Aorta (tissue), 5 donors: ENCODE data around the gene PRRT3. TPM values are rescaled to one million over a fixed set of nuclear protein-coding genes. Genes with fewer than 3 reads are reported as not detected.

Experiments used
- ATAC-seq: fragments of 200-7000 bp; cut with Tn5 transposase; one replicate; pipeline ENCODE4 v1.9.1; 2022; ENCODE audit warnings: moderate library complexity; ENCODE audit not compliant: low FRiP score
- DNase-seq, 2 donors: peaks; one replicate each; pipeline ENCODE4 v3.0.0-alpha.2; 2020
- H3K27ac ChIP-seq, 2 donors: one replicate each; pipeline ENCODE4 v1.5.1; 2013; ENCODE audit warnings: low read length in 2 of 2, mild to moderate bottlenecking in 2 of 2, moderate library complexity in 2 of 2, control low read depth in 1 of 2, inconsistent platforms in 1 of 2, low read depth in 1 of 2
- H3K27me3 ChIP-seq, 2 donors: one replicate each; pipeline ENCODE4 v1.6.1; 2013; ENCODE audit warnings: control low read depth in 1 of 2, low read length in 1 of 2, mild to moderate bottlenecking in 1 of 2, moderate library complexity in 1 of 2; ENCODE audit not compliant: insufficient read depth in 2 of 2, control insufficient read depth in 1 of 2
- H3K36me3 ChIP-seq, 2 donors: one replicate each; pipeline ENCODE4 v1.6.1; 2013; ENCODE audit warnings: control low read depth in 1 of 2, low read length in 1 of 2, mild to moderate bottlenecking in 1 of 2; ENCODE audit not compliant: insufficient read depth in 2 of 2, control insufficient read depth in 1 of 2
- H3K4me1 ChIP-seq, 2 donors: one replicate each; pipeline ENCODE4 v1.6.1; 2013; ENCODE audit warnings: low read length in 2 of 2, control low read depth in 1 of 2, mild to moderate bottlenecking in 1 of 2, moderate library complexity in 1 of 2; ENCODE audit not compliant: insufficient read depth in 2 of 2, control insufficient read depth in 1 of 2
- H3K4me3 ChIP-seq, 2 donors: one replicate each; pipeline ENCODE4 v1.5.1; 2013; ENCODE audit warnings: low read length in 2 of 2, control low read depth in 1 of 2, mild to moderate bottlenecking in 1 of 2
- H3K9me3 ChIP-seq: one replicate; pipeline ENCODE4 v1.6.1; 2013; ENCODE audit warnings: mild to moderate bottlenecking, low read length; ENCODE audit not compliant: control insufficient read depth
- WGBS, 2 donors: extraction: QIAGEN DNeasy Blood & Tissue Kit; methylation state at CpG; one replicate each; pipeline ENCODE4 v1.1.7; 2013; 5-methylcytosine and 5-hydroxymethylcytosine counted together
- intact Hi-C, 2 donors: fragments of 100-400 bp; cut with DNase I; formaldehyde crosslinking; loops; one replicate each; pipeline versions ENCODE4 v1.14.2 to v1.15.0; 2022
- polyA plus RNA-seq, 2 donors: library from polyadenylated mRNA; stranded (reverse); fragments of 200-250 nt; gene quantifications; one replicate each; pipeline ENCODE4 v1.2.3, GENCODE V29; 2013
- total RNA-seq, 2 donors: library from RNA; stranded (reverse); fragmentation: NEBNext Ultra II Directional; extraction: Animal tissue kit (Norgen Biotek cat#: 25700); gene quantifications; one replicate each; pipeline ENCODE4 v1.2.1, GENCODE V29; 2021
- donor health status: healthy with polysubstance abuse.
- donor health status: Bipolar disorder and iron deficiency.
- donor health status: DM: no; HTN: no; CAD: no.
- donor health status: DM: no; HTN: no; CAD: no.
- donor health status: DM: yes; HTN: yes; CAD: no.

Gene PRRT3
- total and polyA plus RNA-seq, 4 donors = 0.25 to 2.4 (median 1.9) TPM

DNA sequence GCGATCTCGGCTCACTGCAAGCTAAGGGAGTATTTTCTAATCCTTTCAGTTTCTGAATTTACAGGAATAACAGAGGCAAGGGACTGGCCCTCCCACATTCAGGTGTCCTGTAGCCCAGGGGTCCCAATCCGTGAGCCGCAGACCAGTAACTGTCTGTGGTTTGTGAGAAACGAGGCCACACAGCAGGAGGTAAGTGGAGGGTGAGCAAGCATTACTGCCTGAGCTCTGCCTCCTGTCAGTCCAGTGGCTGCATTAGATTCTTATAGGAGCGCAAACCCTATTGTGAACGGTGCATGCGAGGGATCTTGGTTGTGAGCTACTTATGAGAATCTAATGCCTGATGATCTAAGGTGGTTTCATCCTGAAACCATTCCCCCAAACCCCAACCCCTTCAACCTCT is 40.3 kb downstream of the PRRT3 start:
- intact Hi-C loops = no loop called here
- H3K4me3 ChIP-seq = no peak overlapping the region
- no peak overlapping the region for H3K27ac ChIP-seq
- ATAC-seq (no peak), DNase-seq (peak in 1 of 2 donors; percentile 57)
- whole genome bisulfite sequencing, 2 donors = 89 to 92% methylated on average over 8 of the region's 8 CpGs
- H3K9me3 ChIP-seq = no peaks in the 10 kb centered on the region
- no peaks in the 10 kb centered on the region for H3K27me3 ChIP-seq
- H3K36me3 ChIP-seq = no peaks in the 10 kb centered on the region
- H3K4me1 ChIP-seq = no peaks in the 10 kb centered on the region

DNA sequence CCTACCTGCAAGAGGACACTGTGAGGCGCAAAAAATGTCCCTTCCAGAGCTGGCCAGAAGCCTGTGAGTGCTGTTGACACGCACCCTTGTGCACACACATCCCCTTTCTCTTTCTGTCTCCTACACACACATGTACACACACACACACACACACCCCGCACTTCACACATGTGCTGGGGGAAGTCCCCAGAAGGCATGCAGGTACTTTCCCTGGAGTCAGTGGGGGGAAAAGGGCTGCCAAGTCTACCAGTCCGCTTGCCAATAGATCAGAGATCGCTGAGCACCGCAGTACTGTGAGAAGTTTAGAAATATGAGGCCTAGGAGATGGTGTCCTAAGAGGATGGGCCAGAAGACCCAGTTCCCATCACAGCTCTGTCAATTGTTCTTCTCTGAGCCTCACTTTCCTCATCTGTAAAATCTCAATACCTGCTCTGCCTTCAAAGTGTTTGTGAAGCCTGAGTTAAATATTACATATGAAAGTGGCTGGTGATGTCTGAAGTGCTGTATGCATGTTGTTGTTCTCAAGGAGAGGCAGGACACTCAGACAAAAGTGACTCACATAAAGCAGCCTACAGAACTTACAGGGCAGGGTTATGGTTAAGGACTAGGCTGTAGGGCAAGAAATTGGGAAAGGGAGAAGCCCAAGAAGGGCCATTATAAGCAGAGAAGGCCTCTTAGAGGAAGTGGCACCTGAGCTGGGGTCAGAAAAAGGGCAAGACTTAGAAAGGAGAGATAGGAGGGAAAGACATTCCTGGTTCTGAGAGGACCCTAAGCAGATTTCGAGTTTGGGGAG is 42.8 kb downstream of the PRRT3 start:
- intact Hi-C loops = no loop called here
- Histone ChIP-seq H3K4me3 (no peak overlapping the region), H3K27me3 (no peaks in the 10 kb centered on the region), H3K36me3 (no peaks in the 10 kb centered on the region), H3K27ac (no peak overlapping the region), H3K9me3 (no peaks in the 10 kb centered on the region), H3K4me1 (no peaks in the 10 kb centered on the region)
- DNase-seq (peak in 1 of 2 donors; percentile 22), ATAC-seq (peak; percentile 14)
- WGBS, 2 donors = 89 to 90% methylated on average over 7 of the region's 7 CpGs

DNA sequence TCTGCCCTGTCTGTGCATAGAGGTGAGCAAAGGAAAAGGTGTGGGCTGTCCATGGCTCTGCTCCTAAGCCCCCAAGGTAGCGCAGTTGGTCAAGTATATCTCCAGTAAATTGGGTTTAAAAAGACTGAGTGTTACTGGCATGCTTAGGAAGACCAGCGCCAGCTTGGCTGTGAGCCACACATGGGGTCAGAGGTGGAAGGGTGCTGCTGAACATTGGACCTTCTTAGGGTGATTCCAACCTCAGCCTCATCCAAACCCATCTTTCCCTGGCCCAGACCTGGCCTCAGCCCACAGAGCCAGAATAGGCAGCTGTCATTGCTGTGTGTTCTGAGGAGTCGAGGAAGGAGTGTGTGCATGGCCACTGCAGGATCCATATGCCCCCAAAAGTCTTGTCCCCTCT is 43.9 kb downstream of the PRRT3 start:
- Histone ChIP-seq H3K4me3 (no peak overlapping the region), H3K9me3 (no peaks in the 10 kb centered on the region), H3K4me1 (no peaks in the 10 kb centered on the region), H3K27ac (no peak overlapping the region), H3K27me3 (no peaks in the 10 kb centered on the region), H3K36me3 (no peaks in the 10 kb centered on the region)
- DNase-seq (peak in 1 of 2 donors; percentile 44), ATAC-seq (no peak)
- intact Hi-C loops = no loop called here
- 88% methylated on average over 3 of the region's 3 CpGs for WGBS, 2 donors

DNA sequence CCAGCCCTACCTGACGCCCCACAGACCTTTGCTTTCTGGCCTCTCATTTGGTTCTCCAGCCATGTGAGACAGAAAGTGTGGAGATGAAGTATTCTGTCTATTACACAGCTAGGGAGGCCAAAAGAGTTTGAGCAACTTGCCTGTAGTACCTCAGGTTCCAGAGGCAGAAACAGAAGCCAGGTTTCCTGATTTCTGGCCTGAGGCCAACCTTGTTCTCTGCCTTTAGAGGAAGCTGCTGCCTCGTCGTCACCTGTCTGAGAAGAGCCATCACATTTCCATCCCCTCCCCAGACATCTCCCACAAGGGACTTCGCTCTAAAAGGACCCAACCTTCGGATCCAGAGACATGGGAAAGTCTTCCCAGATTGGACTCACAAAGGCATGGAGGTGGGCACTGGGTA is 45.7 kb downstream of the PRRT3 start:
- no peak overlapping the region for H3K4me3 ChIP-seq
- intact Hi-C loops = no loop called here
- ATAC-seq (no peak), DNase-seq (peak in 1 of 2 donors; percentile 28)
- no peaks in the 10 kb centered on the region for H3K9me3 ChIP-seq
- H3K27me3 ChIP-seq = no peaks in the 10 kb centered on the region
- H3K36me3 ChIP-seq = no peaks in the 10 kb centered on the region
- WGBS, 2 donors = 93 to 95% methylated on average over 5 of the region's 5 CpGs
- no peaks in the 10 kb centered on the region for H3K4me1 ChIP-seq
- no peak overlapping the region for H3K27ac ChIP-seq

DNA sequence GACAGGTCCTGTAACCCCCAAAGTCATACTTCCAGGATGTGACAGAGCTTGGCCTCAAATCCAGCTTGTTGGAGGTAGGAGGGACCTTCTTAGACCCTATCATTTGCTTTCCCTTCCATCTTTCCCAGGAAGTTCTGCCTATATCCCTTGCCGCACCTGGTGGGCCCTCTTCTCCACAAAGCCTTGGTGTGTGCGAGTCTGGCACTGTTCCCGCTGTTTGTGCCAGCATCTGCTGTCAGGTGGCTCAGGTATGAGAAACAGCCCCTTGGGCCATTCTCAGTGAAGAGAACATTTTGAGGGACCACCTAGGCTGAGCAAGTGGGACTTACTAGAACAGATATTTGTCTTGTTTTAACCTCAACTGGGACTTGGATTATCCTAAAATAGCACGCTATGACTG is 48.3 kb downstream of the PRRT3 start:
- 92 to 95% methylated on average over 4 of the region's 4 CpGs for WGBS, 2 donors
- no peak overlapping the region for H3K27ac ChIP-seq
- intact Hi-C loops = no loop called here

DNA sequence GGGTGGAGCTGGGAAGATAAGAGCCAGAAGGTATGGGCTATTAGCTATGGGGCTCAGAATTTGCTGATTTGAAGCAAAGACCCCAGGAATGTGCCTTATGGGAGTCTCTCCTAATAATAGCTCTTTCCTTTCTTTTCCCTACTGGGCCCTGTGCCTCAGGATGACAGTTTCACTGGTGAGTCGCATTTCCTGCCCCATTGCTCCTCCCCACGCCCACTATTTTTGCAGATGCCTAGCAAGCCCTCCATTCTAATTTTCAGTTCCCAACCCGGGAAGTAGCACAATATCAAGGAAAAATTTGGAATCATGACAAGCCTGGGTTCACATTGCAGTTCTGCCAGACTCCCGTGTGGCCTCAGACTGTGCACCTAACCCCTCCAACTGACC is 49.0 kb downstream of the PRRT3 start:
- Histone ChIP-seq H3K9me3 (no peaks in the 10 kb centered on the region), H3K27ac (peak overlapping the region in 1 of 2 donors; percentile 11), H3K27me3 (no peaks in the 10 kb centered on the region), H3K4me3 (peak overlapping the region in 1 of 2 donors; percentile 3), H3K36me3 (no peaks in the 10 kb centered on the region), H3K4me1 (no peaks in the 10 kb centered on the region)
- intact Hi-C loops = no loop called here
- WGBS, 2 donors = 14 to 21% methylated on average over 4 of the region's 4 CpGs
- DNase-seq = peak in 1 of 2 donors; percentile 58
- no peak for ATAC-seq

More for the DNA sequence above, 48.3 kb downstream of the PRRT3 start:
- ATAC-seq (no peak), DNase-seq (peak in 1 of 2 donors; percentile 51)
- Histone ChIP-seq H3K27me3 (no peaks in the 10 kb centered on the region), H3K9me3 (no peaks in the 10 kb centered on the region), H3K4me3 (no peak overlapping the region), H3K36me3 (no peaks in the 10 kb centered on the region), H3K4me1 (no peaks in the 10 kb centered on the region)

DNA sequence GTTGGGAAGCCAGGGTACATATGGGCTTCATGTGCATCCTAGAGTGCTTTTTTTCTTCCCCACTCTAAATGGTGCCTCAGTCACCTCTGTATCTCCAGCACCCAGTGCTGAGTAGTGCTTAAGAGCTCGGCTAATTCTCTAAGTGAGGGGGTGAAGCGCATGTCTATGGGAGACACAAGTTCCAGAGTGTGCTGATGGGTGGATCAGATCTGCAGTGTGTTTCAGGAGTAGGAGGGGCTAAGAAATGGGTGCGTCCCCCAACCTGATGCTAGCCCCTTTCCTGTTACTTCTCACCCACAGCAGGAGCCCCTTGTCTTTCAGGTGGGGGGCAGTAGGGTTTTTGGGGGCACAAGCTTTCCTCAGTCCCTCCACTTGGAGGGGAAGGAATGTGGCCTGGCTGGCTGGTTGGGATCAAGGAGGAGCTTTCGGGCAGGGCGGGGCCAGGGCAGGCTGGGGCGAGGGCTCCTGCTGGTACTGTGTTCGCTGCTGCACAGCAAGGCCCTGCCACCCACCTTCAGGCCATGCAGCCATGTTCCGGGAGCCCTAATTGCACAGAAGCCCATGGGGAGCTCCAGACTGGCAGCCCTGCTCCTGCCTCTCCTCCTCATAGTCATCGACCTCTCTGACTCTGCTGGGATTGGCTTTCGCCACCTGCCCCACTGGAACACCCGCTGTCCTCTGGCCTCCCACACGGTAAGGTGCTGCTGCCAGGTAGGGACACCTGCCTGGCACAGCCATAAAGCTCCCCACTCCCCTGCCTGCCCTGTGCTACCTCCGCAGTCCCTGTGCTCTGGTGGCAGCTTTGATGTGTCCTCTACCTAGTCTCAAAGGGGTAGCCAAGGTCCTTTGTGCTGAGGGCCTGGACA is 49.6 kb downstream of the PRRT3 start, which contains the start of gene IL17RE:
TSS of gene IL17RE (plus strand) at position 477 of the 866 bp plus-strand sequence. CDS start at position 562, 85 bp downstream.
- peak within 1 kb of the TSS in 1 of 2 donors; percentile 3 for H3K4me3 ChIP-seq
- H3K36me3 ChIP-seq = no peaks in the 10 kb centered on the region
- peak; percentile 59 for ATAC-seq
- H3K27me3 ChIP-seq = no peaks in the 10 kb centered on the region
- peak within 1 kb of the TSS in 1 of 2 donors; percentile 11 for H3K27ac ChIP-seq
- H3K4me1 ChIP-seq = no peaks in the 10 kb centered on the region
- 40 to 46% methylated on average over 13 of the region's 13 CpGs for WGBS, 2 donors
- DNase-seq = peak; percentile 56 to 83
- intact Hi-C loops = no loop called here
- no peaks in the 10 kb centered on the region for H3K9me3 ChIP-seq

DNA sequence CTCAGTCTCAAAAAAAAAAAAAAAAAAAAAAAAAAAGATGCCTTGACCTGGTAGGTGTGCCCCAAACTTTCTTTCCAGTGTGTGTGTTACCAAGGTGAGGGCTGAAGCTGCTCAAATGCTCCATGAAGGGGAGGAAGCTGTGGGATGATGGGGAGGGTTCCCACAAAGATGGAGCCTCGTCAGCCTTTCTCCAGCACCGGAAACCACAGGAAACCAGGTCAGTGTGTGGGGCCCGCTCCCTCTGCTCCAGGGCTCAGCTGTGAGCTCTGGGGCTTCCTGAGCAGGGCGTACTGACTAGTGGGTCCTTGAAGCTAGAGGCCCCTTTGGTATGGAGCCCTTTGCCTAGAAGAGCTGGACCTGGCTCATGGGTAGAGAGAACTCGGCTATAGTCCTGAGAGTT is 50.2 kb downstream of the PRRT3 start:
- ATAC-seq (no peak), DNase-seq (no peak)
- no peaks in the 10 kb centered on the region for H3K36me3 ChIP-seq
- intact Hi-C loops = no loop called here
- no peaks in the 10 kb centered on the region for H3K27me3 ChIP-seq
- no peak overlapping the region for H3K27ac ChIP-seq
- H3K9me3 ChIP-seq = no peaks in the 10 kb centered on the region
- 90 to 95% methylated on average over 5 of the region's 5 CpGs for WGBS, 2 donors
- no peaks in the 10 kb centered on the region for H3K4me1 ChIP-seq
- H3K4me3 ChIP-seq = no peak overlapping the region
